Duodenal mucosa (tissue), 2 donors: Measurements from ENCODE around the gene RTF1.

ENCODE experiments used
- H3K27ac ChIP-seq: one replicate; pipeline ENCODE4 v1.7.0; 2013; ENCODE audit warnings: low read depth, low read length
- H3K27me3 ChIP-seq, 2 donors: one replicate each; pipeline ENCODE4 v1.7.0; 2013; ENCODE audit warnings: low read length in 2 of 2, control low read depth in 1 of 2; ENCODE audit not compliant: insufficient read depth in 2 of 2, control insufficient read depth in 1 of 2
- H3K36me3 ChIP-seq, 2 donors: one replicate each; pipeline ENCODE4 v1.7.0; 2013; ENCODE audit warnings: low read length in 2 of 2, control low read depth in 1 of 2; ENCODE audit not compliant: insufficient read depth in 2 of 2, control insufficient read depth in 1 of 2
- H3K4me1 ChIP-seq, 2 donors: one replicate each; pipeline ENCODE4 v1.7.0; 2013; ENCODE audit warnings: low read length in 2 of 2, control low read depth in 1 of 2; ENCODE audit not compliant: insufficient read depth in 2 of 2, control insufficient read depth in 1 of 2
- H3K4me3 ChIP-seq, 2 donors: one replicate each; pipeline ENCODE4 v1.7.0; 2013; ENCODE audit warnings: low read length in 2 of 2, low read depth in 1 of 2
- H3K9ac ChIP-seq, 2 donors: one replicate each; pipeline ENCODE4 v1.7.0; 2013; ENCODE audit warnings: low read length in 2 of 2, low read depth in 1 of 2
- H3K9me3 ChIP-seq, 2 donors: one replicate each; pipeline ENCODE4 v1.7.0; 2013; ENCODE audit warnings: low read length in 2 of 2, control low read depth in 1 of 2; ENCODE audit not compliant: control insufficient read depth in 1 of 2

Gene RTF1

DNA sequence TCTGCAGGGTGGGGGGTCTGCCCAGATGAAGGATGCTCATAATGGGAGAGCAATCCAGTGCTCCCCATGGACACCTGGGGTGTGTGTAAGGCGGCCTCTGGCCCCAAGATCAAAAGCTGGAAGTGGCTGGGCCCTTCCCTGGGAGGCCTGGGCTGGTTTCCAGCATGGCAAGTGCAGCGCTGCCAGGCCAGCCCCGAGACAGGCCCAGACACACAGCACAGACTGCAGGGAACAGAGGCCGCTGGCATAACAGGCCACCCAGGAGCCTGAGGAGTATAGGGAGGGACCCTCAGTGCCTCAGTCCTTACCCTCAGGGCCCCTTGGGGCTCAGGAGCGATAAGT lies 86.7 kb downstream of the RTF1 start:
- peaks cover 0 to 18% of the 10 kb centered on the region in 2 donors for H3K36me3 ChIP-seq
- H3K4me1 ChIP-seq: peaks cover 19% of the 10 kb centered on the region in 2 donors
- H3K27ac ChIP-seq: no peak overlapping the region
- H3K4me3 ChIP-seq: no peak overlapping the region
- peaks cover 5 to 20% of the 10 kb centered on the region in 2 donors for H3K27me3 ChIP-seq
- no peak overlapping the region for H3K9ac ChIP-seq
- H3K9me3 ChIP-seq: no peaks in the 10 kb centered on the region

DNA sequence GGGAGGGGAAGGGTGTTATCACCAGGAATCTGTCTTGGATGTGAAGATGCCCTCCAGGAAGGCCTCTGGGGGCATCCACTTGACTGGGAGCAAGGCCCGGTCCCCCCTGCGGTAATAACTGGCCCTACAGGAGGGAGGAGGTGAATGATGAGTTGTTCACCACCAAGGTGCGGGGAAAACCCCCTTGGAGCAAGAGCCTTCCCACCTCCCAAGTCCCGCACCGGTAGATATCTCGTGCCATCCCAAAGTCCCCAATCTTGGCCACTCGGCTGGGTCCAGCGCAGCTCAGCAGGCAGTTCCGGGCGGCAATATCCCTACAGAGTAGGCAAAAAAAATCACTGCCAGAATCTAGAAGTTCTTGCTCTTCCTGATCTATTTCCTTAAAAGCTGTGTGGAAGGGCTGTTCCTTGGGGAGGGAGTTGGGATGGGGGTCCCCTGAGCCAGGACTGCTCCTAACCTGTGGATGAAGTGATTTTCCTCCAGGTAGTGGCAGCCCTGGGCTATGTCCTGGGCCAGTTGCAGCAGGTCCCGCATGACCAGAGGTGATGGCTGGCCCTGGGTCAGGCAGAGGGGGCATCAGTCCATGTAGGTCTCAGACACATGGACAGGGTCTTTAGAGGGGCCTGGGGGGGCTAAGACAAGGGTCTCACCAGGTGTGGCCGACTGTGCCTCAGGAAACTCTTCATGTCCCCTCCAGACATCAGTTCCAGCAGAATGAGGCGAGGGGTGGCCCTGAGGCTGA lies 88.0 kb downstream of the RTF1 start:
- H3K9ac ChIP-seq: no peak overlapping the region
- H3K27me3 ChIP-seq: peaks cover 5 to 11% of the 10 kb centered on the region in 2 donors
- H3K36me3 ChIP-seq: peaks cover 0 to 15% of the 10 kb centered on the region in 2 donors
- peaks cover 19 to 25% of the 10 kb centered on the region in 2 donors for H3K4me1 ChIP-seq
- H3K9me3 ChIP-seq: no peaks in the 10 kb centered on the region
- no peak overlapping the region for H3K4me3 ChIP-seq
- no peak overlapping the region for H3K27ac ChIP-seq

GRCh38 chr15:41505776-41506175 lies 88.9 kb downstream of the RTF1 start:
- H3K9me3 ChIP-seq: no peaks in the 10 kb centered on the region
- H3K4me1 ChIP-seq: peaks cover 22 to 27% of the 10 kb centered on the region in 2 donors
- no peak overlapping the region for H3K4me3 ChIP-seq
- peaks cover 0 to 15% of the 10 kb centered on the region in 2 donors for H3K36me3 ChIP-seq
- H3K27me3 ChIP-seq: peaks cover 5 to 11% of the 10 kb centered on the region in 2 donors
- H3K27ac ChIP-seq: no peak overlapping the region
- no peak overlapping the region for H3K9ac ChIP-seq

GRCh38 chr15:41506796-41507341 lies 90.0 kb downstream of the RTF1 start:
- H3K9me3 ChIP-seq: no peaks in the 10 kb centered on the region
- H3K4me3 ChIP-seq: no peak overlapping the region
- peak overlapping the region in 1 of 2 donors; percentile 7 for H3K9ac ChIP-seq
- peaks cover 23 to 24% of the 10 kb centered on the region in 2 donors for H3K4me1 ChIP-seq
- peaks cover 5 to 8% of the 10 kb centered on the region in 2 donors for H3K27me3 ChIP-seq
- H3K27ac ChIP-seq: no peak overlapping the region
- H3K36me3 ChIP-seq: peaks cover 0 to 15% of the 10 kb centered on the region in 2 donors

- Histone ChIP-seq H3K36me3 (peaks cover 0 to 11% of the 10 kb centered on the region in 2 donors), H3K4me3 (no peak overlapping the region), H3K9ac (peak overlapping the region; percentile 7 to 25), H3K27ac (peak overlapping the region; percentile 30), H3K27me3 (peaks cover 0 to 4% of the 10 kb centered on the region in 2 donors), H3K9me3 (no peaks in the 10 kb centered on the region), H3K4me1 (peaks cover 23 to 32% of the 10 kb centered on the region in 2 donors)
Observed at GRCh38 chr15:41507820-41508290, 91.0 kb downstream of the RTF1 start.

DNA sequence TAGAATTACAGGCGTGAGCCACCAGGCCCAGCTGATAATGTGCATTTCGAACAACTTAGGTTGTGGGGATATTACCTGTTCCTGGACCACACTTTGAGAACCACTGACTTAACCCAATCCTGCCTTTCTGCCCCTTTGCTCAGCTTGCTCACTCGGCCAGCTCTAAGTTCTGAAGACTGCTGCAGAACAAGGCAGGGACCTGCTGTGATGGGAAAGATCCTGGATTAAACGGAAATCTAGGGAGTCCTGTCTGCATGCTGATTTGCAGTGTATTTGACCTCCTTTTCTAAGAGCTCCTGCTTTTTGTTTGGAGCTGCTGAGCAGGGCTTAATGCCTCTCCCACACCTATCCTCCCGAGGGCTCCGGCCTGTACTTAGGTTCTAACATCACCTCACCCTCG lies 93.8 kb downstream of the RTF1 start:
- Histone ChIP-seq H3K4me1 (peaks cover 21 to 44% of the 10 kb centered on the region in 2 donors), H3K4me3 (peak overlapping the region; percentile 22 to 81), H3K27me3 (peaks cover 0 to 4% of the 10 kb centered on the region in 2 donors), H3K27ac (peak overlapping the region; percentile 10), H3K9ac (peak overlapping the region in 1 of 2 donors; percentile 44), H3K36me3 (no peaks in the 10 kb centered on the region), H3K9me3 (no peaks in the 10 kb centered on the region)

DNA sequence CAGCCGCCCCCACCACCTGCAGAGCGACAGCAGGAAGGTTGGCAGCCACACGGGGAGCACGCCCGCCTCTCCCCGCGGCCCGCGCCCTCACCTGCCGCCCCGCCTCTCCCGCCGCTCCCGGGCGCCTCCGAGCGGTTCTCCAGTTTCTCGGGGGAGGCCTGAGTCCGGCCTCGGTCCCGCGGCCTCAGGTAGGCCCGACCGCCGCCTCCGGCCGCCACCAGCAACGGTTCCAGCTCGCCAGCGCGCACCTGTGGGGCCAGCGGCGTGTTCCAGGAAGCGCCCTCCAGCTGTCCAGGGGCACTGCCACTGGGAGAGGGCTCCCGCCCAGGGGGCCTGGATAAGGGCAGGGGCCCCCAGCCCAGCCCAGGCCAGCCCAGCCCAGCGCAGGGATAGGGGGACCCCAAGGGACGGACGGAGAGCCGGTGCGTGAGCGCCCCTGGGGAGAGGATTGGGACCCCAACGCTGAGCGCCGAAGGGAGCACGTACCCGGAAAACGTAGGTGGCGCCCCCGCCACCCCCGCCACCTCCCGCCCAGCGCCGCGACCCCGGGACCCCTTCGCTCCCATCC lies 94.5 kb downstream of the RTF1 start:
- Histone ChIP-seq H3K4me1 (peaks cover 21 to 44% of the 10 kb centered on the region in 2 donors), H3K36me3 (no peaks in the 10 kb centered on the region), H3K9me3 (no peaks in the 10 kb centered on the region), H3K4me3 (peak overlapping the region; percentile 78 to 81), H3K9ac (peak overlapping the region; percentile 72 to 73), H3K27ac (peak overlapping the region; percentile 10), H3K27me3 (peaks cover 0 to 4% of the 10 kb centered on the region in 2 donors)

DNA sequence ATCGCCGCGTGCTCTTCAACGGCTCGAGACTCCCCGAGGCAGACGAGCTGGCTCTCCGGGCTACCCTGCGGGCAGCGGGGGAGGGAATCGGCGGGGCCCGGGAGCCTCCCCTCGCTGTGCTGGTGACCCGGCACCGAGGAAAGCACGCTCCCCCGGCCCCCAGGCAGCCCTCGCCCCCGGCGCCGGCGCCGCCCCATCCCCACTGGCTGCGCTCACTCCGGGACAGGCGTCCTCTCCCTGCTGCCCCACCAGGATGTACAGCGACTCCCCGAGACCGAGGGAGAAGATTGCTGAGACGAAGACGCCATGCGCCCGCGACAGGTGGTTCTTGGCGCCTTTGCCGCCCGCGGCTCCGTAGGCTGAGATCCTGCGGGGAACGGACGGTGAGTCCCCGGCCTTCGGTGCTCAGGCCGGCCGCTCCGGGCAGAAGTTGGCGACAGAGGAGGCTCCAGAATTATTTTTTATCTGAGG lies 95.0 kb downstream of the RTF1 start:
- H3K36me3 ChIP-seq: no peaks in the 10 kb centered on the region
- H3K9me3 ChIP-seq: no peaks in the 10 kb centered on the region
- H3K9ac ChIP-seq: peak overlapping the region; percentile 61 to 73
- peaks cover 21 to 41% of the 10 kb centered on the region in 2 donors for H3K4me1 ChIP-seq
- H3K4me3 ChIP-seq: peak overlapping the region; percentile 78 to 81
- H3K27me3 ChIP-seq: peaks cover 0 to 4% of the 10 kb centered on the region in 2 donors
- H3K27ac ChIP-seq: no peak overlapping the region

GRCh38 chr15:41512512-41512939 lies 95.6 kb downstream of the RTF1 start:
- Histone ChIP-seq H3K27ac (no peak overlapping the region), H3K27me3 (peaks cover 0 to 4% of the 10 kb centered on the region in 2 donors), H3K36me3 (peaks cover 0 to 5% of the 10 kb centered on the region in 2 donors), H3K4me3 (peak overlapping the region; percentile 78 to 81), H3K4me1 (peaks cover 15 to 35% of the 10 kb centered on the region in 2 donors), H3K9me3 (no peaks in the 10 kb centered on the region), H3K9ac (peak overlapping the region; percentile 61 to 73)
